Hippocampal formation (tissue), 2 donors: Measurements from ENCODE around the gene PYROXD2.

ENCODE experiments used
- DNase-seq, 2 donors: peaks; one replicate each; lab custom pipeline; 2025; lab: John Stamatoyannopoulos, UW

Gene PYROXD2

DNA sequence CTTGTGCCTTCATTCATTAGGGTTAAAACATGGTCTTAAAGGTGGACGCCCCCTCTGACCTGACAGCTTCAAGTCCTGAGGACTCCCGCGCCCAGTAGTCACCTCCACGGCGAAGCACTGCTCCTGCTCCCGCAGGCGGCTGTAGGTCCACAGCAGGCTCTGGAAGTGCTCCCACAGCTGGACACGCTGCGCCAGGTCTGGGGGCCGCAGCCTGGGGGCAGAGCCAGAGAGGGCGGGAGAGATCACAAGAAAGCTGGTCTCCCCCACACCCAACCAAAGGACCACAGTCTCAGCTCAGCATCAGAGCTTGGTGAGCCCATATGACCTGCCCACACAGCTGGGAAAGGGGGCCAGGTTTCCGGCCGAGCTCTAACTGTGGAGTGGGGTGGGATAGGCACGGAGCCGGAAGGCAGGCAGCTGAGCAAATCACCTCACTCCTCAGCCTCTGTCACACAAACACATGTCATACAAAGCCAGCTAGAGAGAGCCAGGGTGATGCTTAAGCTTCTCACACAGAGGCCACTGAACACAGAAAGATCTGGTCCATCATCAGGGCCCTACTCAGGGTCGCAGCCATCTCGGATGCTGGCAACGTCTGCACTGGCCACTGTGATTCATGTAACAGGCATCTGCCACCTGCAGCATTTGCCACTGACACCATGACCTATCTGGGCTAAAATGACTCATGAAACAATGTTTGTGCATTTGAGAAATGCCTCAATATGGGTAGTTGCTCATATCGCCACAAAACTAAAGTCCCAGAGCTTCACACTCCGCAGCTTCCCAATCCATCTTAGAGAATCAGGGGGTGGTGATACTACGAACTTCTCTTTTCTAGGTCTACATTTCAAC, 19.1 kb upstream of the PYROXD2 start:
- no peak for DNase-seq

DNA sequence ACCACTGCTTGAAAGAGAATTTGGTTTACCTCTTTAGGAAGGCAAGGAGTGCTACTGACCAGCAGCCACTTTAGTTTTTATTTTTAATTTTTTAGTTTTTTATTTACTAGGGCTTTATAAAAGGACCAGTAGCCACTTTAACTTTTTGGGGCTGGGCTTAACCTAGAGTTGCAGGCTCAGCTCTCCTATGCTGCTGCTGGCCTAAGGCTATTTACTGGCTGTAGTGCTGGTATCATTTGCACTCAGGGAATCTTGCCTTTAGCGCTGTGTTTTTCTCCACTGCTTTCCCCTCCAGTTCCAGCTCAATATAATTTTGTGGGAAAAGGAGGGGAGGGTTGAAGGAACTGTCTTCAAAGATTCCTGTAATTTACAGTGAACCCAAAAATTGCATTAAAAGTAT, 18.4 kb upstream of the PYROXD2 start:
- no peak for DNase-seq

DNA sequence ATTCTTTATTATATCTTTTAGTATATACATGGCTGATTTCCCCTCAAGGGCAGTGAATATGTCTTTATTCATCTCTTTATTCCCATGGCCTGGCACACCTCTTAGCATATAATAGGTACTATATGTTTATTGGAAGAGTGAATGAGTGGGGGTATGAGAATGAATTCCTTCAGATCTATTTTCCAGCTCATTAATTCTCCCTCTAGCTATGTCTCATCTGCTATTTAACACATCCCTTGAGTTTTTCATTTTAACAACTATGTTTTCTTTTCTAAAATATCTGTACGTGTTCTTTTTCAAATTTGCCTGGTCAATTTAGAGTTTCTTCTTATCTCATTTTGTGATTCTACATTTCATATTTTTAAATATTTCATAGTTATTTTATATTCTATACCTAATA, 17.3 kb upstream of the PYROXD2 start:
- DNase-seq = no peak

DNA sequence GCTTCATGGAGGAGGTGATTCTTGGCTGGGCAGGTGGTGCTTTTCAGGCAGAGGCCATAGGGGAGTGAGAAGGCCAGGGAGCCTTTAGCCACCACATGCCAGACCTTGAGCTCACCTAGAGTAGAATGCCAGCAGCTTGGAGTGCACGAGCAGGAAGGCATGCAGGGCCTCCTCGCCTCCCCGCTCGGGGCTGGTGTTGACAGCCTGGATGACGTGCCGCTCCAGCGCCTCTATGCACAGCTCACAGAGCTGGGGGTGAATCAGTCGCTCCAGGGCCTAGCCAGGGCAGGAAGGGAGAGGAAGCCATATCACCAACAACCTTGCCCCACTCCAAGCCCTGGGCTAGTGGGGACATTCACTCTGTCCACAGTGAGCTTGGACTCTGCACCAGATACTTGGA, 16.0 kb upstream of the PYROXD2 start:
- DNase-seq = no peak

DNA sequence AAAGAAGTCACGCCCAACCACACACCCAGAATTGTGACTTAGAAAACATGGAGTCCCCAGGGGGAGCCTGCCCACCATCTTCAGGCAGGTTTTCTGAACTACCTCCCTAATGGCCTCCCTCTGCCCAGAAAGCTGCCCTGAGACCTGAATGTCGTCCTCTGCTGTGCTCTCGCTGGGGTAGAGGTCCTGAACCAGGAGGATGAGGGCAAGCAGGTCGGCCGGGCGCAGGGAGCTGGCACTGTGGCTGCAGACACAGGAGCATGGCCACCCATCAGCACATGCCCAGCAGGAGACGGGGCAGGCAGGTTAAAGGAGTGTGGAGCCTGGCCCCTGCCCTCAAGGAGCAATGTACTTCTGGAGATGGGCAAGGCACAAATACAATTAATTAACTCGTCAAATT, 15.4 kb upstream of the PYROXD2 start:
- no peak for DNase-seq

DNA sequence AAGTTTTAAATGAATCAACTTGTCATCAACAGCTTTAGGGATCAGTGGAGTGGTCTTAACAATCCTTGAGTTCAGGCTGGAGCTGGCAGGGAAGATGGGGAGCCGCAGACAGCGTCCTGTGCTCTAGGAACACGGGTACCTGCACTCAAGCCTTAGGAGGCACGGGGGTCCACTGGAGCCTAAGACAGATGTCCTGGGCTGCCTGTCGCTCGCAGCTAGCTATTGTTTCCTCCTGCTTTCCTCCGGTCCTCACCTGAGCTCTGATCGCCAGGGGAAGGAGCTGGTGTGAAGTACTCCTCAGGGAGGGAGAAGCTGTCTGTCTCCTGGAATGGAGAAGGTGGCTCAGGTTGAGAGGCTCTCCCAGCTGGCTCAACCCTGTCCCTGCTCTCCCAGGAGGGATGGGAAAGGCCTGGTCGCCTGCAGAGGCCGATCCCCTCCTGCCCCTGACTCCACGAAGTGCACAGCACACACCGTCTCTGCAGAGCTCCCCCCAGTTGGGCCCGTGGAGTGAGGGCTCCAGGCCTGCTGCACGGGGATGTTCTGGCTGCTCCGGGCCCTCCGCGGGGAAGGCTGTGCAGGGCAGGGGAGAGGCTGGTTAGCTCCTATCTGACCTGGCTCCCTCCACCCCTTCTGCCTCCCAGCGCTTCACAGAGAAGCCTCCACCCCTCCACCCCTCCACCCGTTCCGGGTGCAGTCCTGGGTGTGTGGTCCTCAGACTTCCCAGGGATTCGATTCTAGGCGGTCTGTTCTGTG, 14.5 kb upstream of the PYROXD2 start:
- no peak for DNase-seq

DNA sequence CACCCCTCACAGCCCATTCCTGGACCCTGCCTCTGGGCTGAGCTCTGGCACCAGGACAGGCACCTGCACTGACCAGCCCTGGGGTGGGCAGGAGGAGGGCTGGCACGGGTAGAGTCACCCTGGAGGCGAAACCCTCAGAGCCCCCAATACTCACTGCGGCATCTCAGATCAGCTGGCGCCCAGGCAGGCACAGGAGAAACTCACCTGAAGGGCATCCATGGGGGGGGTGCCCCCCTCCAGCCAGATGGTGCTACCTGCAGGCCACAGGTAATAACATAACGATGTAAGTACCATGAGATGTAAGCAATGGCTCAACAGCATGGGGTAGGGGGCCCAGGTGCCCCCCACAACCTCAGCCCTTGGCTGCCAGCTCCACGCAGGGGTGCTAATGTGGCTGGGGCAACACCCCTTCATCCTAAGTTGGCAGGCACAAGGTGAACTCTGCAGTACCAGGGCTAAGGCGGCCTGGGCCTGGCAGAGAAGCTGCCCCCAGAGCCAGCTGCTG, 12.1 kb upstream of the PYROXD2 start:
- DNase-seq = no peak

DNA sequence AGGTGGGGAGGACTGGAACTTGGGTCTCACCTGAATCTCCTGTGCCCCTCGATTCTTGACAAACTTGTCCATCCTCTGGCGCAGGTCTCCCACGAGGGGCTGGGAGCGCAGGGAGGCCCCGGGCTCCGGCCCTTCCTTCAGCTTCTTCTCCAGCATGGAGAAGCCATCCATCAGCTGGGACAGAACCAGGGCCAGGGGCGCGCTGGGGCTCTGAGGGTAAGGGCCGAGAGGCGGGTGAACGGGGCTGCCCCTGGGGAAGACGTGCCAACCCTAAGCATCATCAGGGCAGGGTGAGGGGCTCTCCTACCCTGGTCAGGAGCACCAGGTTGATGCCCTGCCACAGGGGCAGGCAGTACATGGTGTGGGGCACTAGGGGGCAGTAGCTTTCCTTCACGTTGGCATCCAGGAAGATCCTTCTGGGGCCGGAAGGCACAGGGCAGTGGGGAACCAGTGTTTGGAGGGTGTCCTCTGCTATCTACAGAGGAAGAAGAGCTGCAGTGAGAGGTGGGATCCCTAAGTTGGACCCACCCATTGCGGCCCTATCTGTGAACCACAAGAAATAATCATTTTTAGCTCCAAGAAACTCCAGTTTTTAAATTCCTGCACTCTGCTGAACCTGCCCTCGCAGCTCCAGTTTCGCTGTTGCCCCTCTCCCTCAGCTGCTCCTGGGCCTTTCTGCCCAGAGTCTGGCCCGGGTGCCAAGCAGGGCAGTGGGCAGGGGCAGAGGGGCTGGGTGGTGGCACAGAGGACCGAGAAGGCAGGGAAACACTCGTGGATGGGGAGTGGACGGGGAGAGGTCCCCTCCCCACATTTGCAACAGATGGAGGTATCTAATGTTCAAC, 10.8 kb upstream of the PYROXD2 start:
- no peak for DNase-seq

DNA sequence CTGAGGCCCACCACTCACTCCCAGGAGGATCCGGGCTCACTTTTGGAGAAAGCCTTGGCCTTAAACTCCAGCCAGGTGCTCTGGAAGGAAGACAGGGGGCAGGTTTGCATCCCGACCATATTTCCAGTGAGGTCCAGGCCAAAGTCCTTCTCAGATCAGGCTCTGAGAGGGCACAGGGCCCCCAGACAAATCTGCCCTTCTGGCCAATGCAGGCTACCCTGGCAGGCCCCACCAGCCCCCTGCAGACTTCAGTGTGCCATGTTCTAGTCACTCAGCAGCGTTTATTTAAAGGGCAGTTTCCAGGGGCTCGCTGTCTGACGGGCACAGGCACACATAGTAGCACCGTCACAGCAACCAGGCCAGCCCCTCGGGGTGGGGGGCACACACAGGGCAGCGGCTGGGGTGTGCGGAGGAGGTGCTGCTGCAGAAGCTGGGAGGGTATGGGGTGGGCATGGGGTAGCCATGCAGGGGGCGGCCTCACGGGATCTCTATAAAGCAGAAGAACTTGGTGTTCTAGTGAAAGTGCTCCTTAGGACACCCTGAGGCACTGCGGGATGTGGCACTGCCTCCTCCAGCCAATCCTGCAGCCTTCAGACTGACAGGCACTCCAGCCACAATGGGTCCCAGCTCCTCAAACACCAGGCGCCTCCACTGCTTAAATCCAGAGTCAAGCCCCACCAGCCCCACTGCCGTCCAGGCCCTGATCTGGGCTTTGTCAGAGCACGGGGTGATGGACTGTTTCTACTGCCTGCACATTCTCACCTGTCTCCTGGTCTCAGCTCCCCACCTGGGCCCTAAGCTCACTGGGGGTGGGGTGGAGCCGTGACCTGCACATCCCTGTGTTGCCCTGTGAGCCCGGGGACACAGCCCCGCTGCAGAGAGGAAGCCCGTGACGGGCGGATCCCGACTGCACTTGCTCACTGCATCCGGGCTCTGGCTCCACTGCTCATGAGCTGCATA, 9.6 kb upstream of the PYROXD2 start:
- no peak for DNase-seq

DNA sequence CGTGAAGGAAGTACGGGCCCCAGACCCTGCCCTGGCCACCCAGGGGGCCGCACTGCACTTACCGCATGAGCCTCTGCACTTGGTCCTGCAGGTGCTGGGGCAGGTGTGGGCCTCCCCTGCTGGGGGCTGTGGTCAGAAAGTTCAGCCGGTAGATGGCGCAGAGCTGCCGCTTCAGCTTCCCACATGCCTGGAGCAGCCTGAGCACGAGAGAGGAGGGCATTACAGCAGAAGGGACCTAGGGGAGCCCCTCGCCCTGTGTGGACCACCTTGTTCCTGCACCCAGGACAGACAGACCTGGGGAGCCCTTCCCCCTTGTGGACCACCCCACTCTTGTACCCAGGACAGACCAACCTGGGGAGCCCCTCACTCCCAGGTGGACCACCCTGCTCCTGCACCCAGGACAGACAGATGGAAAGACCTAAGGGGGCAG, 8.7 kb upstream of the PYROXD2 start:
- no peak for DNase-seq

DNA sequence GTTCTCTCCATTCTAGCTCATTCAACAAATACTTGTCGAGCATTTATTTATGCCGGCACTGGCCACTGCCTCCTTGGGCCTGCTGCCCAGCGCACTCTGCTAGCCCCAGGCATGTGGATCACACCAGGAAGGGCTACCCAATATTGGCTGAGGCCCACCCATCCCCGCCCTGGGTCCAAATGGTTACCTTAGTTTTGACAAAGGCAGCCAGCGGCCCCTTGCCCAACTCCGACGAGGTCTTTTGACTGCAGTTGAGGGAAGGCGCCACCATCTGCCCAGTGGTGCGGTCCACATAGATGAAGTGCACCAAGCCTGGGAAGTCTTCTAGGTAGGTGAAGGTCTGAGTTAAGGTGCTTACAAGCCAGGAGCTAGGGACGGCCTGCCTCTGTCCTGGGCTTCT, 7.2 kb upstream of the PYROXD2 start:
- DNase-seq = no peak

DNA sequence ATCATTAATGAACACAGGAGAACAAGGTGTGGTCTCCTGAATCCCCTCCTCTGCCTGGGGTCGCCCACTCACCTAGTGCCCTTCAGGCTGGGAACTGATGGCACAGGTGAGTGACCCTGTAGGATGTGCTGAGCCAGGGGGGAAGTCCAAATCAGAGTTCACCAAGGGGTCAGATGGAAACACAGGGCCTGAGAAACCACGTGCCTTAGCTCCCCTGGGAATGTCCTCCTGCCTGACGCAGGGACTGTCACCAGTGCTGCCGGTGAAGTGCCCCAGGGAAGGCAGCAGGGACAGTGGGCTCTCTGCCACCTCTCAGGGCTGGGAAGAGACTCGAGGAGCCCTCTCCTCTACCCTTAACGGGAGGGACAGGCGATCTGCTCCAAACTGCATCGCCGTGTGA, 5.8 kb upstream of the PYROXD2 start:
- DNase-seq = no peak

DNA sequence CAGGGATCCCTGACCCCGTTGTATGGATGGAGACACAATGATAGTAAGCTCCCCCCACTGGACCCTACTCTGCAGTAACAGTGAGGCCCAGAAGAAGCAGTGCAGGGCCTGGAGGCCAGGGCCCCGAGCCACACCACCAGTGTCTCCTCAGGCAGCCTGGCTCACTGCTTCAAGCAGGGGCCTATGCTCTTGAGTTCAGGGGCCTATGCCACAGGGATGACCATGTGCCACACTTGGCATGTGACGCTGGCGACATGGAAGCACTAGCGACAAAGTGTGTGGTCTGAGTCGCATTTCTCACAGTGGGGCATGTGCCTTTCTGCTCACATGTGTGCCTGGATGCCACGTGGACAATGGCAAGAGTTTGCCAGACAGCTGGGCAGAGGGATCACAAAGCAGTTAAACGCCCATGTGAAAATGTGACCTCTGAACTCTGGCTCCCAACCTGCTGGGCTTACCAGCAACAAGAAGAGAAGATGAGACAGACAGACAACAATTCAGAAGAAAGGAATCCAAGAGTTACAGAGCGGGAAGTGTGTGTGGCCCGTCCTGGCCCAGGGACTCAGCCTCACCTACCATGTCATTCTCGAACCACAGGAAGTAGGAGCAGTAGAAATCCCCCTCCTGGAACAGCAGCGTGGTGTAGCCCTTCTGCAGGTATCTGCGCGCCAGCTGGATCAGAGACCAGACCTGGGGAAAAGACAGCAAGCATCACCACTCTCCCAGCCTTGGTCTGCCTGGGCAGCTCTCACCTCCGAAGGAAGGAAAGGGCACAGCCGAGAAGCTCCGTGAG, 4.7 kb upstream of the PYROXD2 start:
- no peak for DNase-seq

DNA sequence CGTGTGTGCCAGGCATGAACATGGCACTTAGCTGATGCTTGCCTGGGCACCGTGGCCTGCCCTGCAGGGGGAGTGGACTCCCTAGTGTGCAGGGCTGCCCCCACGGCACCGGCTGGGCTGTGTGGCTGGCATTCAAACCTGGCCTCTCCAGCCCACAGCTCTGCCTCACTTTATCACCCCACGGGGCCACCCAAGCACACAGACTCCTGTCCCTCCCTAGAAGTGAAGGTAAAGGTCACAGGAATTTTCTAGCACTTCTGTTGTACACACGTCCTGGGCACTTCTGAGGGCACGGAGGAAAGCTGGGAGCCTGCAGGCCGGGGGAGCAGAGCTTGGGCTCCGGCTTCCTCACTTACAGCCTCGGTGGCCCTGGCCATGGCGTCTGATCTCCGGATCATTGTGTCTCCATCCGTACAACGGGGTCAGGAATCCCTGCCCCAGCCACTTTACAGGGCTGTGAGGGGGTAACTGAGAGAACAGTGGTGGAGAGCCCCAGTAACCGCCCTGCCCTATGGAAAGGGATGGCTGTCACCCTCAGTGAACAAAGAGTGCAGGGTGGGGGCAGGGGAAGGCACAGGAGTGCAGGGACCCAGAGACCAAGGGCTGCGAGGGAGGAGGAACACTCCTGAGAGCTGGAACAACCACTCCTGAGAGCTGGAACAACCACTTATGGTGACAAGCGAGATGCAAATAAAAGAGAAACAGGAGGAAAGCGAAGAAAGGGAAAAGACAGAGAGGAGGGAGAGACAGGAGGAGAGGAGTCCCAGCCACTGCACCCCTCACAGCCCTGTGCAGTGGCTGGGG, 3.9 kb upstream of the PYROXD2 start:
- no peak for DNase-seq

DNA sequence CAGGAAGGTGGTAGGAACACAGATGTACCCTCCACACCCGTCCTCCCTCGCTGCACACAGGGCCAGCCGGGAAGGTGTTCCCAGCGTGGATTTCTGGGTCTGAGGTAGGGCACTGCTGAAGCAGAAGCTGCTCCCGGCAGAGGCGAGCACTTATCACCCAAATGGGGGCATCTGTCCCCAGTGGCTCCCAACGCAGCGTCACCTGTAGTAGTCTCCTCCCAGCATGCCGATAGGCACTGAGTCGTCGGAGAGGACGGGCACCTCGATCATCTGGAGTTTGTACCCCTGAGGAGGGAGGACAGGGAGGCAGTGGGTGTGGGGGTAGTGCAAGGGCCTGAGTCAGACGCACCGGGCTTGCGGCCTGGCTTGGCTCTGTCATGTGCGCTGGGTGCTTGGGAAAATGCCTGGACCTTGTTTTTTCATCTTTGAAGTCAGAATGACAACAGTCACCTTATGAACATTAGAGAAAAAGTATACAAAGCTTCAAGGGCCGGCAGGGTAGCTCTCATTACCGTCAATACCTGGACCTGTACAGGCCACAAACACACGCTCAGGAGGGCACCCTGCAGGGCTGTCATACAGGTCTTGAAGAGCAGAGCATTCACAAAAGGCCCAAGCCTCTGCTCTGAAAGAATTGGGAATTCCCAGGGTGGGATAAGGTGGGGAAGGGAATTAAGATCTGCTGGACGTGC, 3.1 kb upstream of the PYROXD2 start:
- no peak for DNase-seq

DNA sequence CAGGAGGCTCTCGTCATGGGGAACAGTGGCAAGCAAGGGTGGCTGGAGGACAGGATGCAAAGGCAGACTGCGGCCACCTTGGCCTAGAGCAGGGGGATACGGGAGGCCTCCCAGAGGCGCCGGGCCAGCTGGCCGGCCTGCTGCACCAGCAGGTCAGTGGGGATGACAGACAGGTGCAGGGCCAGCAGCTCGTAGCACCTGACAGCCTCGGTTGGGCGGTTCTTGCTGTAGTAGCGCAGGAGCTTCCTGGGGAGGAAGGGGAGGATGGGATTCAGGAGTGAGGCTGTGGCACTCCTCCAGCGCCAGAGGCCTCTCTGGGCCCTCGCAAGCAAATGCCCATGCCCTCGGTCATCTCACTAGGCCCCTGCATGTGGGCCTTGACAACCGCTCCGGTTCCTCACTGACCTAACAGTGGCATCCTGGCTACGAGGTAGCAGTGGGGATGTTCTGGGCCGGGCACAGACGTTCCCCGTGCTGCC, 2.5 kb upstream of the PYROXD2 start:
- DNase-seq = no peak

DNA sequence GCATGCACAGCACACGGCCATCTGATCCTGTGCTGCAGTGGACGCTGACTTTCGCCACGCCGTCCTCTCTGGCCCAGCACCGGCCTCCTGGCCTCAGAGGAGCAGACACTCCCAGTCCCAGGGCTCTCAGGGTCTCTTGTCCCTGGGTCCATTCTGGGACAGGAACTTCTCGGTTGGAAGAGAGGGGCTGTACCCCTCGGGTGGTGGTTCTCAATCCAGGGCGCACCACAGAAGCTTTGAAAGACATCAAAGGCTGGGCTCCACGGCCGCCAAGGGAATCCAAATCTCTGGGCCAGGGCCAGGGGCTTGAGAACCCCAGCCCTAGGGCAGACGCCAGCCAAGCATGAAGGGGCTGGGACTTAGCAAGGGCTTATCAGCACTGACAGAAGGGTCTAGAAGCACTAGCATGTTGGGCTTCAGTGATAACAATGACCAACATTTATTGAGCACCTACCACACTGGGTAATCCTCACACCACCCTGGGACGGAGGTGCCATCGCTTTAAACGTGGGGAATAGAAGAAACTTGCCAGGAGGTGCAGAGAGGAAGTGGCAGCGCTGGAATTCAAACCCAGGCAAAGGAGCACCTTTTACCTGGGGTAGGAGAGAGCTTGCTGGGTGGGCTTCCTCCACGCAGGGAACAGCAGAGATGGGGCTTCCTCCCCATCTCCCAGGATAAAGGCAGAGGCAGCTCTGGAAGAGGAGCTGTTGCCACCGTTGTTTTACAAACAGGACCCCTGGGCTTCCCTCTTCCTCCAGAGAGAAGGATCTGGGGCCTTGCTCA, 1.8 kb upstream of the PYROXD2 start:
- DNase-seq = no peak

DNA sequence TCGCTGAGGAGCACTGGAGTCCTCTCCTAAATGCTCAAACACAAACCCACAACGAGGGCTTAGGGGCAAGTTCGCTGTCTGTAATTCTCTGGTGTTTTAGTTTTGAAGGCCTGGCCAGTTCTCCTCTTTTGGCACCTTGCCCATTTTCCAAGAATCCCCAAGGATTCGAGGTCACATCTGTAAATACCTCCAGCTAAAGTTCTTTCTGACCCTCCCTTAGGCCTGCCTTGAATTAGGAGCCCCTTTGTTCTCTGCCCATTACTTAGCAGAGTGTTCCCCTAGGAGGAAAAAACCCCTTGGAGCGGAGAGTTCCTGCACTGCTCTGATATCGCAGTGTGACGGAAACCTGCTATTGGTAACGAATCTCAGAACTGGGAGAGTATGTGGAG, 743 bp upstream of the PYROXD2 start:
- no peak for DNase-seq
